Heart left ventricle (tissue), 13 donors: ENCODE results near the gene RARRES1.

Experiments used
- CTCF ChIP-seq, 12 donors: fragments of 200-600 bp; sonication (generic) in 4 of 12; IDR thresholded peaks; one replicate each; pipeline versions ENCODE4 v1.5.0 to v1.8.0; 2018 to 2022; ENCODE audit warnings: antibody characterized with exemption in 12 of 12, mild to moderate bottlenecking in 5 of 12
- POLR2A ChIP-seq, 2 donors: fragments of 450-650 bp; IDR thresholded peaks; one replicate each; pipeline ENCODE4 v1.6.1; 2017; ENCODE audit warnings: antibody characterized with exemption in 2 of 2, mild to moderate bottlenecking in 2 of 2, moderate library complexity in 2 of 2
- donor health status: ischemic (EF 13 %, LVEDD 7.1; RV severe dilation, severe dysfunction).
- donor health status: DM: no; HTN: yes; CAD: no.
- donor health status: DM: no; HTN: no; CAD: no.
- donor health status: ischemic (EF 25% LVEDD 6.9; RV normal size, moderate dysfunction).
- donor health status: ischemic (EF 25% LVEDD 5.7; RV mildly dilated, moderate dysfunction).
- donor health status: ischemic (EF 35%, LVEDD 5.7; RV mildly dilated, moderate dysfunction).
- donor health status: nonischemic (EF 11% LVEDD 7.7; RV severe dilation, severe dysfunction).
- donor health status: DM: yes; HTN: yes; CAD: no.
- donor health status: PGD.
- donor health status: ischemic (EF 29% LVEDD 5.4; RV normal size, mild dysfunction).
- donor health status: nonischemic (EF 23%, LVEDD 6.1; RV moderate dilation, normal function).

- TF ChIP-seq CTCF (IDR thresholded peaks at IDR 0.05) (no peak), POLR2A (IDR thresholded peaks at IDR 0.05) (no peak)
Observed at GRCh38 chr3:158732856-158733200, 571 bp upstream of the RARRES1 start.
